ENCODE measurements around the gene EPS15. TPM values are rescaled to one million over a fixed set of nuclear protein-coding genes. Genes with fewer than 3 reads are reported as not detected.

Gene EPS15
- total RNA-seq, 8 experiments from 2014 or later: 35.2 to 230 (median 119) TPM

Other genes starting within 250 kb of the EPS15 start
- gene TTC39A, start 188.7 kb downstream of the EPS15 start, total RNA-seq: 1 to 10 TPM; 1.1 to 4.8 (median 2.2) TPM
- gene OSBPL9, start 97.8 kb upstream of the EPS15 start, total RNA-seq: 100 to 1,000 TPM in 5 of 8 experiments, 10 to 100 TPM in 3; 76.6 to 116 (median 106) TPM

Measured in motor neuron (in vitro differentiated cells).